SK-N-SH treated with all-trans-retinoic acid at 6 μM for 48 hours (cell line): ENCODE results near the gene CCDC107.

Experiments used
- ATAC-seq: fragments of 200-7000 bp; cut with Tn5 transposase; 3 replicates; pipeline ENCODE4 v1.9.1; 2020; ENCODE audit warnings: mild to moderate bottlenecking, moderate library complexity
- ARNTL ChIP-seq: fragments of 450-650 bp; formaldehyde crosslinking; IDR thresholded peaks from 2 replicates; pipeline ENCODE4 v1.5.0; 2020; ENCODE audit warnings: low read depth, mild to moderate bottlenecking, moderate library complexity, borderline replicate concordance
- BACH2 ChIP-seq: fragments of 250-450 bp; sonication (Bioruptor Pico); IDR thresholded peaks from 2 replicates; pipeline ENCODE4 v1.9.0; 2021; ENCODE audit warnings: mild to moderate bottlenecking, borderline replicate concordance
- CREB5 ChIP-seq: fragments of 250-450 bp; sonication (Bioruptor Pico); IDR thresholded peaks from 2 replicates; pipeline ENCODE4 v1.5.1; 2020; ENCODE audit warnings: low read depth, mild to moderate bottlenecking, moderate library complexity
- CSDC2 ChIP-seq: fragments of 250-450 bp; sonication (Bioruptor Pico); IDR thresholded peaks from 2 replicates; pipeline ENCODE4 v1.5.0; 2020; ENCODE audit warnings: mild to moderate bottlenecking, moderate library complexity
- CSRNP3 ChIP-seq: fragments of 250-450 bp; sonication (Bioruptor Pico); IDR thresholded peaks from 2 replicates; pipeline ENCODE4 v1.5.1; 2021; ENCODE audit warnings: mild to moderate bottlenecking, moderate library complexity
- ESRRG ChIP-seq: fragments of 250-450 bp; sonication (Bioruptor Pico); IDR thresholded peaks from 2 replicates; pipeline ENCODE4 v1.6.1; 2021; ENCODE audit warnings: mild to moderate bottlenecking
- GLIS3 ChIP-seq: fragments of 250-450 bp; sonication (Bioruptor Pico); IDR thresholded peaks from 2 replicates; pipeline ENCODE4 v1.5.0; 2020; ENCODE audit warnings: mild to moderate bottlenecking, moderate library complexity
- ISL1 ChIP-seq: fragments of 250-450 bp; sonication (Bioruptor Pico); IDR thresholded peaks from 2 replicates; pipeline ENCODE4 v2.1.2; 2022; ENCODE audit warnings: mild to moderate bottlenecking, moderate library complexity
- OSR1 ChIP-seq: fragments of 250-450 bp; sonication (Bioruptor Pico); IDR thresholded peaks from 2 replicates; pipeline ENCODE4 v1.8.0; 2022; ENCODE audit warnings: moderate library complexity, mild to moderate bottlenecking, inconsistent platforms
- POU6F1 ChIP-seq: fragments of 250-450 bp; sonication (Bioruptor Pico); IDR thresholded peaks from 2 replicates; pipeline ENCODE4 v1.8.0; 2021; ENCODE audit warnings: low read depth, mild to moderate bottlenecking, moderate library complexity, borderline replicate concordance
- PPARA ChIP-seq: fragments of 250-450 bp; sonication (Bioruptor Pico); IDR thresholded peaks from 2 replicates; pipeline ENCODE4 v1.5.0; 2020; ENCODE audit warnings: mild to moderate bottlenecking, borderline replicate concordance
- RARB ChIP-seq: fragments of 250-450 bp; sonication (Bioruptor Pico); IDR thresholded peaks from 2 replicates; pipeline ENCODE4 v1.8.0; 2021; ENCODE audit warnings: mild to moderate bottlenecking, moderate library complexity
- SNAI2 ChIP-seq: fragments of 250-450 bp; sonication (Bioruptor Pico); IDR thresholded peaks from 2 replicates; pipeline ENCODE4 v1.5.0; 2020; ENCODE audit warnings: mild to moderate bottlenecking, moderate library complexity
- TCF4 ChIP-seq: fragments of 250-450 bp; sonication (Bioruptor Pico); IDR thresholded peaks from 2 replicates; pipeline ENCODE4 v1.8.0; 2021; ENCODE audit warnings: mild to moderate bottlenecking, moderate library complexity, borderline replicate concordance
- TOX ChIP-seq: fragments of 250-450 bp; sonication (Bioruptor Pico); IDR thresholded peaks from 2 replicates; pipeline ENCODE4 v1.8.0; 2021; ENCODE audit warnings: mild to moderate bottlenecking, moderate library complexity, borderline replicate concordance
- ZC3H10 ChIP-seq: fragments of 250-450 bp; sonication (Bioruptor Pico); IDR thresholded peaks from 2 replicates; pipeline ENCODE4 v1.5.1; 2021; ENCODE audit warnings: mild to moderate bottlenecking, moderate library complexity
- ZFP3 ChIP-seq: fragments of 250-450 bp; sonication (Bioruptor Pico); IDR thresholded peaks from 2 replicates; pipeline ENCODE4 v1.5.0; 2020; ENCODE audit warnings: mild to moderate bottlenecking, moderate library complexity
- ZFP30 ChIP-seq: fragments of 450-650 bp; formaldehyde crosslinking; IDR thresholded peaks from 2 replicates; pipeline ENCODE4 v1.5.0; 2022; ENCODE audit warnings: mild to moderate bottlenecking, moderate library complexity
- ZNF70 ChIP-seq: fragments of 450-650 bp; formaldehyde crosslinking; IDR thresholded peaks from 2 replicates; pipeline ENCODE4 v1.5.0; 2020; ENCODE audit warnings: mild to moderate bottlenecking, moderate library complexity
- ZNF8 ChIP-seq: fragments of 450-650 bp; formaldehyde crosslinking; IDR thresholded peaks from 2 replicates; pipeline ENCODE4 v1.5.0; 2020; ENCODE audit warnings: mild to moderate bottlenecking, moderate library complexity
- TF ChIP-seq, protein P1 (sequence below): fragments of 250-450 bp; sonication (Bioruptor Pico); IDR thresholded peaks from 2 replicates; pipeline ENCODE4 v1.8.0; 2020; ENCODE audit warnings: mild to moderate bottlenecking, moderate library complexity, borderline replicate concordance
- TF ChIP-seq, protein P2 (sequence below): fragments of 250-450 bp; sonication (Bioruptor Pico); IDR thresholded peaks from 2 replicates; pipeline ENCODE4 v1.5.0; 2020; ENCODE audit warnings: mild to moderate bottlenecking, moderate library complexity

The CCDC107 gene

DNA sequence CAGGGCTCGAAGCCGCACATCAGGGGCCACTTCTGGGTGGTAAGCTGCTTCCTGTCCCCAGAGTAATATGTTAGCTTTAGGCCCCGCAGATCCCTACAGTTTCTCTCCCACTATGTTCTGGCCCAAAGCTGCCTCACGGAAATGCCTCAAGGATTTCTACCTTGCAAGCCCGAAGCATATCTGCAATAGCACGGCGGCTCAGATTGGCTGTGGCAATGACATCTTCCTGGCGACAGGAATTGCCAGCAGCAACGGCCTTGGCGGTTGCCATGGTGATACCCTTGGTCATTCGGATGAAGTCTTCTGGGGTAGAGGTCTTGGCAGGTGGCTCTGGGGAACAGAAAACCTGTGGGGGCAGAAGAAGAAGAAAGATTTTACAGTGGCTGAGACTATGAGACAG, 41.9 kb downstream of the CCDC107 start:
- TF ChIP-seq ZNF8 (CRISPR knock-in tag), result no peak
- TF ChIP-seq ZC3H10 (CRISPR knock-in tag), result no peak
- no peak for TF ChIP-seq ESRRG (CRISPR knock-in tag)
- no peak for TF ChIP-seq TOX
- TF ChIP-seq ARNTL (CRISPR knock-in tag), result no peak
- no peak for TF ChIP-seq PPARA (CRISPR knock-in tag)
- TF ChIP-seq TCF4 (CRISPR knock-in tag), result no peak
- no peak for TF ChIP-seq RARB (CRISPR knock-in tag)
- TF ChIP-seq POU6F1 (CRISPR knock-in tag), result no peak
- TF ChIP-seq CSRNP3 (CRISPR knock-in tag), result no peak
- TF ChIP-seq ISL1, result no peak
- TF ChIP-seq ZFP3 (CRISPR knock-in tag), result no peak
- no peak for TF ChIP-seq GLIS3
- TF ChIP-seq ZNF70, result no peak
- TF ChIP-seq CREB5 (CRISPR knock-in tag), result no peak

GRCh38 chr9:35700942-35701341, 42.9 kb downstream of the CCDC107 start:
- TF ChIP-seq RARB (CRISPR knock-in tag), result no peak
- no peak for TF ChIP-seq OSR1 (CRISPR knock-in tag)
- no peak for TF ChIP-seq CSDC2 (CRISPR knock-in tag)
- no peak for TF ChIP-seq TCF4 (CRISPR knock-in tag)
- TF ChIP-seq ZNF70, result no peak
- no peak for TF ChIP-seq BACH2 (CRISPR knock-in tag)
- no peak for TF ChIP-seq ZFP30
- no peak for TF ChIP-seq TOX
- no peak for TF ChIP-seq PPARA (CRISPR knock-in tag)
- TF ChIP-seq ARNTL (CRISPR knock-in tag), result no peak
- TF ChIP-seq, protein P1, sequence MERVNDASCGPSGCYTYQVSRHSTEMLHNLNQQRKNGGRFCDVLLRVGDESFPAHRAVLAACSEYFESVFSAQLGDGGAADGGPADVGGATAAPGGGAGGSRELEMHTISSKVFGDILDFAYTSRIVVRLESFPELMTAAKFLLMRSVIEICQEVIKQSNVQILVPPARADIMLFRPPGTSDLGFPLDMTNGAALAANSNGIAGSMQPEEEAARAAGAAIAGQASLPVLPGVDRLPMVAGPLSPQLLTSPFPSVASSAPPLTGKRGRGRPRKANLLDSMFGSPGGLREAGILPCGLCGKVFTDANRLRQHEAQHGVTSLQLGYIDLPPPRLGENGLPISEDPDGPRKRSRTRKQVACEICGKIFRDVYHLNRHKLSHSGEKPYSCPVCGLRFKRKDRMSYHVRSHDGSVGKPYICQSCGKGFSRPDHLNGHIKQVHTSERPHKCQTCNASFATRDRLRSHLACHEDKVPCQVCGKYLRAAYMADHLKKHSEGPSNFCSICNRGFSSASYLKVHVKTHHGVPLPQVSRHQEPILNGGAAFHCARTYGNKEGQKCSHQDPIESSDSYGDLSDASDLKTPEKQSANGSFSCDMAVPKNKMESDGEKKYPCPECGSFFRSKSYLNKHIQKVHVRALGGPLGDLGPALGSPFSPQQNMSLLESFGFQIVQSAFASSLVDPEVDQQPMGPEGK (CRISPR knock-in tag), result no peak
- no peak for TF ChIP-seq GLIS3
- no peak for TF ChIP-seq CSRNP3 (CRISPR knock-in tag)
- no peak for TF ChIP-seq ESRRG (CRISPR knock-in tag)
- TF ChIP-seq, protein P2, sequence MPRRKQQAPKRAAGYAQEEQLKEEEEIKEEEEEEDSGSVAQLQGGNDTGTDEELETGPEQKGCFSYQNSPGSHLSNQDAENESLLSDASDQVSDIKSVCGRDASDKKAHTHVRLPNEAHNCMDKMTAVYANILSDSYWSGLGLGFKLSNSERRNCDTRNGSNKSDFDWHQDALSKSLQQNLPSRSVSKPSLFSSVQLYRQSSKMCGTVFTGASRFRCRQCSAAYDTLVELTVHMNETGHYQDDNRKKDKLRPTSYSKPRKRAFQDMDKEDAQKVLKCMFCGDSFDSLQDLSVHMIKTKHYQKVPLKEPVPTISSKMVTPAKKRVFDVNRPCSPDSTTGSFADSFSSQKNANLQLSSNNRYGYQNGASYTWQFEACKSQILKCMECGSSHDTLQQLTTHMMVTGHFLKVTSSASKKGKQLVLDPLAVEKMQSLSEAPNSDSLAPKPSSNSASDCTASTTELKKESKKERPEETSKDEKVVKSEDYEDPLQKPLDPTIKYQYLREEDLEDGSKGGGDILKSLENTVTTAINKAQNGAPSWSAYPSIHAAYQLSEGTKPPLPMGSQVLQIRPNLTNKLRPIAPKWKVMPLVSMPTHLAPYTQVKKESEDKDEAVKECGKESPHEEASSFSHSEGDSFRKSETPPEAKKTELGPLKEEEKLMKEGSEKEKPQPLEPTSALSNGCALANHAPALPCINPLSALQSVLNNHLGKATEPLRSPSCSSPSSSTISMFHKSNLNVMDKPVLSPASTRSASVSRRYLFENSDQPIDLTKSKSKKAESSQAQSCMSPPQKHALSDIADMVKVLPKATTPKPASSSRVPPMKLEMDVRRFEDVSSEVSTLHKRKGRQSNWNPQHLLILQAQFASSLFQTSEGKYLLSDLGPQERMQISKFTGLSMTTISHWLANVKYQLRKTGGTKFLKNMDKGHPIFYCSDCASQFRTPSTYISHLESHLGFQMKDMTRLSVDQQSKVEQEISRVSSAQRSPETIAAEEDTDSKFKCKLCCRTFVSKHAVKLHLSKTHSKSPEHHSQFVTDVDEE (CRISPR knock-in tag), result no peak
- TF ChIP-seq ZC3H10 (CRISPR knock-in tag), result no peak
- TF ChIP-seq ISL1, result no peak
- no peak for TF ChIP-seq SNAI2 (CRISPR knock-in tag)
- no peak for ATAC-seq

More for the DNA sequence above, 41.9 kb downstream of the CCDC107 start:
- no peak for ATAC-seq
